ENCODE measurements around the gene XPNPEP1.

XPNPEP1 gene

GRCh38 chr10:109922976-109923921, at the start of gene XPNPEP1:
Gene XPNPEP1, minus strand, starts transcription at chr10:109923511. Its CDS starts 78 bp downstream, at chr10:109923433.
- peak; percentile 94 for ATAC-seq
- DNase-seq: peak; percentile 79 to 86
- H3K4me3 Mint-ChIP-seq: peak within 1 kb of the TSS; percentile 91 to 93

GRCh38 chr10:109972372-109973001, 49.2 kb upstream of the XPNPEP1 start:
- ATAC-seq (no peak), DNase-seq (no peak)
- Mint-ChIP-seq H3K4me3 (no peak overlapping the region), H3K4me1 (peaks cover 8% of the 10 kb centered on the region), H3K9me3 (no peaks in the 10 kb centered on the region), H3K27ac (no peak overlapping the region), H3K27me3 (no peaks in the 10 kb centered on the region)

More at GRCh38 chr10:109922976-109923921, at the start of gene XPNPEP1:
- Mint-ChIP-seq H3K27me3 (no peaks in the 10 kb centered on the region), H3K27ac (peak within 1 kb of the TSS; percentile 94 to 97), H3K9me3 (no peaks in the 10 kb centered on the region), H3K4me1 (peaks cover 63% of the 10 kb centered on the region)

DNA sequence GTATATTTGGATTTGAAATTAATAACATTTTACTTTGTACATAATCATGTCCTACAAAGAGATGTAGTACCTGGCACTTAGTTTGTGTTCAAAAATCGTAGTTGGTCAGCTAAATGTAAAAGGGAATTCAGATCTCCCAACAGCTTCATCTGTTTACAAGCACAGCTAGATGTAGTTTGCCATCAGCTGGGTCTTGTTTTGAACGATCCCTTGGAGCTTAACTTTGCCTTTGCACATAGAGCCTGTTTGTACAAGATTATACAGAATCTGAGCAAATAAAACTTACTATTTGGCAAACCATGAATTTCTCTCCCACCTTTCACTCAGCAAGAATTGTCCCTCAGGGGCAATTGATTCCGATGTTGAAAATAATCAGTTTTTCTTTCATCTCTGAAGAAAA, 48.3 kb upstream of the XPNPEP1 start:
- H3K9me3 Mint-ChIP-seq: no peaks in the 10 kb centered on the region
- ATAC-seq (no peak), DNase-seq (no peak)
- H3K27ac Mint-ChIP-seq: no peak overlapping the region
- H3K4me1 Mint-ChIP-seq: peaks cover 2% of the 10 kb centered on the region
- H3K4me3 Mint-ChIP-seq: no peak overlapping the region
- H3K27me3 Mint-ChIP-seq: no peaks in the 10 kb centered on the region

DNA sequence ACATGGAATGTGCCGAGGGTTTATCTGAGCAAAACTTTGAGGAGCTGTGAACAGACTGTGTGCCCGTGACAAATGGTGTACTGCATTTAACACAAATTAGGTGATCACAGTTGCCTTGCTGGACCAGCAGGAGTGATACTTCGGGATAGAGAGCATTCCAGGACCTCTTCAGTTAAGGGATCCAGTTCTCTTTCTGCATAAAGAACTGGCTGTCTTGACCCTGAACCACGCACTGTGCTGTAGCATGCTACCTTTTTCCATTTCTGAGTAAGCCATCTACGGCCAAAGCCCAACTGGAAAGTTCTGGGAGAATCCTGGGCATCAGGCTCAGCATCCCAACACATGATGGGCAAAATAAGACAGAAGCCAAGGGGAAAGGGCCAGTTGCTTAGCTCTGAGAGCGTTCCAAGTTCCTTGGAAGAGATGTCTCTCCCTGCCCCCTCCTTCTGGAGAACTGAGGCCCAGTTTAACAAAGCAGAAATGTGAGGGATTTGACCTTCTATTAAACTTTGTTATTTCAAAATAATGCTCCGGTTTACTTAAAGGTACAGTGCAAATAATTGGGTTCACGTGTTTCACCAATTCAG, 46.5 kb upstream of the XPNPEP1 start:
- no peaks in the 10 kb centered on the region for H3K27me3 Mint-ChIP-seq
- DNase-seq (no peak), ATAC-seq (no peak)
- H3K4me1 Mint-ChIP-seq: no peaks in the 10 kb centered on the region
- H3K27ac Mint-ChIP-seq: no peak overlapping the region
- H3K4me3 Mint-ChIP-seq: no peak overlapping the region
- no peaks in the 10 kb centered on the region for H3K9me3 Mint-ChIP-seq

GRCh38 chr10:109968953-109969759, 45.8 kb upstream of the XPNPEP1 start:
- H3K27me3 Mint-ChIP-seq: no peaks in the 10 kb centered on the region
- peak overlapping the region in 1 of 2 donors; percentile 12 for H3K27ac Mint-ChIP-seq
- no peak overlapping the region for H3K4me3 Mint-ChIP-seq
- ATAC-seq (no peak), DNase-seq (no peak)
- no peaks in the 10 kb centered on the region for H3K9me3 Mint-ChIP-seq
- H3K4me1 Mint-ChIP-seq: no peaks in the 10 kb centered on the region

- ATAC-seq: no peak
- DNase-seq: no peak
- H3K9me3 Mint-ChIP-seq: no peaks in the 10 kb centered on the region
- no peak overlapping the region for H3K4me3 Mint-ChIP-seq
- peaks cover 6% of the 10 kb centered on the region for H3K4me1 Mint-ChIP-seq
- H3K27ac Mint-ChIP-seq: no peak overlapping the region
- no peaks in the 10 kb centered on the region for H3K27me3 Mint-ChIP-seq
Observed at GRCh38 chr10:109967739-109968088, 44.4 kb upstream of the XPNPEP1 start.

GRCh38 chr10:109966961-109967738, 43.8 kb upstream of the XPNPEP1 start:
- no peaks in the 10 kb centered on the region for H3K9me3 Mint-ChIP-seq
- H3K27ac Mint-ChIP-seq: no peak overlapping the region
- H3K4me1 Mint-ChIP-seq: peaks cover 6% of the 10 kb centered on the region
- H3K27me3 Mint-ChIP-seq: no peaks in the 10 kb centered on the region
- DNase-seq (no peak), ATAC-seq (no peak)
- H3K4me3 Mint-ChIP-seq: no peak overlapping the region

- Mint-ChIP-seq H3K4me1 (peaks cover 6% of the 10 kb centered on the region), H3K27ac (no peak overlapping the region), H3K4me3 (no peak overlapping the region), H3K9me3 (no peaks in the 10 kb centered on the region), H3K27me3 (no peaks in the 10 kb centered on the region)
- ATAC-seq (no peak), DNase-seq (no peak)
Observed at GRCh38 chr10:109964318-109964717, 41.0 kb upstream of the XPNPEP1 start.

DNA sequence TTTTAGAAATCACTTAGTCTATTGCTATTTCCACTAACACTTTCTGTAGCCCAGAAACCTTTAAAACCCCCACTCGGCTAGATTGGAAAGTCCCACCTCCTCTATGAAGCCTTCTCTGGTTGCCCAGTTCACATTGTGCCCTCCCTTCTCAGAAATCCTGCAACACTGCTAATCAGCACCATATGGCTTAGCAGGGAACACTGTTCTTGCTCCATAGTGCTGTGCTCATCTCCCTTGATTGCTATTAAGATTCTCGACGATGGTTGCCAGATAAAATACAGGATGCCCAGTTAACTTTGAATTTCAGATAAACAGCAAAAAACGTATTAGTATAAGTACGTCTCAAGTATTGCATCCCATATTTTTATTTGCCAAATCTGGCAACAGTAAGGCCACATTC, 40.1 kb upstream of the XPNPEP1 start:
- ATAC-seq: no peak
- H3K9me3 Mint-ChIP-seq: no peaks in the 10 kb centered on the region
- DNase-seq: no peak
- no peaks in the 10 kb centered on the region for H3K27me3 Mint-ChIP-seq
- H3K4me3 Mint-ChIP-seq: no peak overlapping the region
- H3K4me1 Mint-ChIP-seq: peaks cover 6% of the 10 kb centered on the region
- H3K27ac Mint-ChIP-seq: no peak overlapping the region

DNA sequence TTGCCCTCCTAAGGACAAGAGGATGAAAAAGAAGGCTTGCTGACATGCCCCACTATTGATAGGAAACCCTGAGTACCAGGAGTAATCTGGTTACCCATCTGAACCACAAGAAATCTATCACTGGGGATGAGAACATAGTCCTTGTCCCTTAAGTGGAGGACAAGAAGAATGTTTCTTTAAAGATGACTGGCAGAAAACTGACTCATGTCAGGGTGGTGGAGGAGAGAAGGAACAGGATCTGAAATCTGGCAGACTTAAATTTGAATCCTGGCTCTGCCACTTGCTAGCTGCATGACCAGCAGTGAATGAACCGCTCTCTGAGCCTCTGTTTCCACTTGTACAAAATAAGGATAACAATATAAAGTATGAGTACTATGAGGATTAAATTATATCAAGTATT, 38.9 kb upstream of the XPNPEP1 start:
- DNase-seq (no peak), ATAC-seq (no peak)
- no peak overlapping the region for H3K27ac Mint-ChIP-seq

DNA sequence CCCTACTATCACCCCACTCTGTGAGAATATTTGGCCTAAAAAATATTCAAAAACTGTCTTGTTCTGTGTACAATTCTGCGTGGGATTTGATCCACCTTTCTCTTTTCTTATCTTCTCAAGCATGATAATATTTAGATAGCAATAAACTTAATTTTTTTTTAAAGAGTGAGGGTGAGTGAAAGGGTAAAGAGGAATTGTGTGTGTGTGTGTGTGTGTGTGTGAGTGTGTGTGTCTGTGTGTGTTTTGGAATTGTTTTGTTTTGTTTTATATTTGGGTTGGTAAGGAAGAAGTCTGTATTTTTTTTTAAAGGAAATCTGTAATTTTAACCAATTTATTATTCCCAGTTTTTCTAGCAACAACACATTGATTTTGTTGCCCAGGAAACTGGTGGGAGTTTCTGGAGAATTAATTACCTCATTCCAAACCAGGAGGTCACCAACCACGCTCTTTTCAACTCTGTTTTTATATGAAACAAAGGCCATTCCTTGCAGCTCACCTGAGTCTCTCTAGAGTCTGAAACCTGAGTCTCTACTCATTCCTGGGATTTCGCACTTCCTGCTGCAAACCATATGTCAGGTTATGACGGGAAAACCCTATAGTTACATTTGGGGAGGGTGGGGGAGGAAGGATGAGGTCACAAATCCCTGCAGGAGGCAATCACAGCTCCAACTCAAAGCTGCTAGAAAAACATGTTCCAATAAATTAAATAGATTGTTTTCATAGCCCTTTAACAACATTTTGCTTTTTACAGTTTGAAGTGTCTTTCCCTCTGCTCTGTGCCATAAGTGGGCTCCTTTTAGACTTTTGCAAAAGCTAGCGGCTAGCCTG, 38.1 kb upstream of the XPNPEP1 start:
- Mint-ChIP-seq H3K4me1 (peaks cover 10% of the 10 kb centered on the region), H3K27ac (no peak overlapping the region), H3K4me3 (no peak overlapping the region), H3K27me3 (no peaks in the 10 kb centered on the region), H3K9me3 (no peaks in the 10 kb centered on the region)
- ATAC-seq (no peak), DNase-seq (no peak)

More for the DNA sequence above, 38.9 kb upstream of the XPNPEP1 start:
- Mint-ChIP-seq H3K9me3 (no peaks in the 10 kb centered on the region), H3K4me3 (no peak overlapping the region), H3K4me1 (peaks cover 6% of the 10 kb centered on the region), H3K27me3 (no peaks in the 10 kb centered on the region)

- Mint-ChIP-seq H3K27me3 (no peaks in the 10 kb centered on the region), H3K27ac (peak overlapping the region in 1 of 2 donors; percentile 57), H3K4me3 (no peak overlapping the region), H3K9me3 (no peaks in the 10 kb centered on the region), H3K4me1 (peaks cover 10% of the 10 kb centered on the region)
- DNase-seq (no peak), ATAC-seq (no peak)
Observed at GRCh38 chr10:109960682-109961081, 37.4 kb upstream of the XPNPEP1 start.

DNA sequence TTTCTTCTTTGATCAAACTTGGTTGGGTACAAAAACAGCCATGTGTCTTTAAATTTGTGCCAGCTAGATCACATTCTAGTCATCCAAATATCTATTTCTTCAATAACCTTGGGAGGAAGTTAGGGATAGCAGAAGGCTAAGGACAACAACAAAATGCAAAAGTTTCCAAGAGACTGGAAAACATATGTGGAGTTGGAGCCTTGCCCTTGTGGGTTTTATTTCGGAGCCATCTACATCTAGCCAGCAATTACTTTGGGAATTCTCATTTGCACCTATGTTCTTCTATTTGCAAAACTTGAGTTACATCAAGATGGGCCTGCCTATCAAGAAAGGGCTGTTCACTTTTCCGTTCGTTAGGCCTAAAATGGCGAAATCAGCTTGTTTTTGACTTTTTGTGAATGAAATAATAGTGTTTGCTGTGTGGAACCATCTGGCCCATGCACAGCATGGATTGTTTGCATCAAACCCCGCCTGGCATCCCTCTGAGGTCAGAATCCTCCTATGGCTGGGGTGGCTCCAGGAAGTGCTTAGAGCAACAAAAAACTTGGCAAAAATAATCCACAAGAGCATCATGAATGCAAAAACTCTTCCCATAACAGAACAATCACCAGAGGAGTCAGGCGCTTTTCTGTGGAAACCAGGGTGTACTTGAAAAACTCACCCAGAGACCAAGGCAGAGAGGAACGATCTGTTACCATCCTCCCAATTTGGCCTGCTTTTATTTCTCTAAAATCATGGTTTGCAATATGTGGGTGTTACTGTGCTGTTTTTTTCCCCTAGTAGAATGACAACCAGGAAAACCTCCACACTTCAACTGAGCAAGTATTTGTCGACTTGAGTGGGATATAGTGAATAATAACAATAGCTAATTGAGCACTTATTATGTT, 36.2 kb upstream of the XPNPEP1 start:
- no peaks in the 10 kb centered on the region for H3K9me3 Mint-ChIP-seq
- DNase-seq: no peak
- no peak overlapping the region for H3K4me3 Mint-ChIP-seq
- H3K4me1 Mint-ChIP-seq: peaks cover 10% of the 10 kb centered on the region
- H3K27me3 Mint-ChIP-seq: no peaks in the 10 kb centered on the region
- H3K27ac Mint-ChIP-seq: peak overlapping the region in 1 of 2 donors; percentile 12
- ATAC-seq: no peak
